ENCODE results near the gene KRTAP13-2. TPM values are rescaled to one million over a fixed set of nuclear protein-coding genes. Genes with fewer than 3 reads are reported as not detected.

KRTAP13-2 gene
- total and polyA plus RNA-seq, 4 donors = not detected

DNA sequence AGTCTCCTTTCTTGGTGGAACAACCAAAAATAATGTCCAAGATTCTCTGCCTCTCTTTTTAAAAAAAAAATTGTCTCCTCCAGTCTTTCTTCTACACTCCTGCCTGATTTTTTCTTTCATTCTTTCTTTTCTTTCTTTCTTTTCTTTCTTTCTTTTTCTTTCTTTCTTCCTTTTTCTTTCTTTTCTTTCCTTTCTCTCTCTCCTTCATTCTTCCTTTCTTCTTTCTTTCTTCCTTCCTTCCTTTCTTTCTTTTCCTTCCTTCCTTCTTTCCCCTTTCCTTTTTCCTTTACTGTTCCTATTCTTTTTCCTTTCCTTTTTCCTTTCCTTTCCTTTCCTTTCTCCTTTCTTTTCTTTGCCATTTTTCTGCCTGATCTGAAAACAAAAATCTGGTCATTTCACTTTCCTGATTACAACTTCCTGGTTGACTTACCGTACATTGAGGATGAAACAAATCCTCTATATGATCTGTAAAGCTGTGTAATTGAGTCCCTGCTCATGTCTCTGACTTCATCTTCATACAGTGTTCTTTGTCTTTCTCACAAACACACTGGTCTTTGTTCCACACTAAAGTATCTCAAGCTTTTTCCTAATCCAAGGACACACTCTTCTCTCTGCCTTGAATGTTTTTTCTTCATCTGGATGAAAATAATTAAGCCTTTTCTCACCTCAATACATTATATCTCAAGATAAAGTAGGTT is 17.6 kb downstream of the KRTAP13-2 start:
- H3K27ac ChIP-seq (ENCODE audit: low read depth in 1 of 2, low read length in 2 of 2) = no peak overlapping the region
- peaks cover 0 to 3% (median 0%) of the 10 kb centered on the region in 4 donors for H3K27me3 ChIP-seq (ENCODE audit: control insufficient read depth in 4 of 4, insufficient read depth in 4 of 4, low read length in 3 of 4)
- no peak for TF ChIP-seq JUND (IDR thresholded peaks at IDR 0.05)
- TF ChIP-seq CTCF (IDR thresholded peaks at IDR 0.05; ENCODE audit: low read depth, low read length, missing input control) = no peak
- TF ChIP-seq, protein P1, sequence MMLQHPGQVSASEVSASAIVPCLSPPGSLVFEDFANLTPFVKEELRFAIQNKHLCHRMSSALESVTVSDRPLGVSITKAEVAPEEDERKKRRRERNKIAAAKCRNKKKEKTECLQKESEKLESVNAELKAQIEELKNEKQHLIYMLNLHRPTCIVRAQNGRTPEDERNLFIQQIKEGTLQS (IDR thresholded peaks at IDR 0.05) = no peak
- no peak for TF ChIP-seq GABPA (IDR thresholded peaks at IDR 0.05 in 1 of 2, conservative IDR thresholded peaks at IDR 0.05 in 1 of 2)
- no peak for TF ChIP-seq RXRA (IDR thresholded peaks at IDR 0.05)
- 72% methylated on average over 1 of the region's 1 CpG for WGBS
- no peak overlapping the region for H3K4me3 ChIP-seq (ENCODE audit: low read depth in 1 of 3, low read length in 3 of 3)
- DNase-seq (ENCODE audit: low spot score) = no peak
- H3K9me3 ChIP-seq (ENCODE audit: control insufficient read depth in 4 of 4, low read length in 3 of 4) = no peaks in the 10 kb centered on the region
- no peak overlapping the region for H3K9ac ChIP-seq (ENCODE audit: low read depth in 1 of 2, low read length in 2 of 2)
- H3K4me1 ChIP-seq (ENCODE audit: control insufficient read depth in 4 of 4, insufficient read depth in 4 of 4, low read length in 3 of 4) = no peaks in the 10 kb centered on the region
- no peaks in the 10 kb centered on the region for H3K36me3 ChIP-seq (ENCODE audit: control insufficient read depth in 4 of 4, insufficient read depth in 3 of 4, low read depth in 1 of 4, low read length in 3 of 4)

GRCh38 chr21:30351534-30351933 is 20.5 kb downstream of the KRTAP13-2 start:
- DNase-seq (ENCODE audit: low spot score) = no peak
- no peaks in the 10 kb centered on the region for H3K9me3 ChIP-seq (ENCODE audit: control insufficient read depth in 4 of 4, low read length in 3 of 4)
- H3K27ac ChIP-seq (ENCODE audit: low read depth in 1 of 2, low read length in 2 of 2) = no peak overlapping the region
- 91% methylated on average over 1 of the region's 1 CpG for WGBS
- no peaks in the 10 kb centered on the region for H3K36me3 ChIP-seq (ENCODE audit: control insufficient read depth in 4 of 4, insufficient read depth in 3 of 4, low read depth in 1 of 4, low read length in 3 of 4)
- no peak for TF ChIP-seq RAD21 (IDR thresholded peaks at IDR 0.05)
- no peak for TF ChIP-seq HNF4A (conservative IDR thresholded peaks at IDR 0.05)
- TF ChIP-seq RXRA (IDR thresholded peaks at IDR 0.05) = no peak
- TF ChIP-seq ZBTB33 (IDR thresholded peaks at IDR 0.05) = no peak
- TF ChIP-seq, protein P1 (IDR thresholded peaks at IDR 0.05) = no peak
- TF ChIP-seq, protein P2, sequence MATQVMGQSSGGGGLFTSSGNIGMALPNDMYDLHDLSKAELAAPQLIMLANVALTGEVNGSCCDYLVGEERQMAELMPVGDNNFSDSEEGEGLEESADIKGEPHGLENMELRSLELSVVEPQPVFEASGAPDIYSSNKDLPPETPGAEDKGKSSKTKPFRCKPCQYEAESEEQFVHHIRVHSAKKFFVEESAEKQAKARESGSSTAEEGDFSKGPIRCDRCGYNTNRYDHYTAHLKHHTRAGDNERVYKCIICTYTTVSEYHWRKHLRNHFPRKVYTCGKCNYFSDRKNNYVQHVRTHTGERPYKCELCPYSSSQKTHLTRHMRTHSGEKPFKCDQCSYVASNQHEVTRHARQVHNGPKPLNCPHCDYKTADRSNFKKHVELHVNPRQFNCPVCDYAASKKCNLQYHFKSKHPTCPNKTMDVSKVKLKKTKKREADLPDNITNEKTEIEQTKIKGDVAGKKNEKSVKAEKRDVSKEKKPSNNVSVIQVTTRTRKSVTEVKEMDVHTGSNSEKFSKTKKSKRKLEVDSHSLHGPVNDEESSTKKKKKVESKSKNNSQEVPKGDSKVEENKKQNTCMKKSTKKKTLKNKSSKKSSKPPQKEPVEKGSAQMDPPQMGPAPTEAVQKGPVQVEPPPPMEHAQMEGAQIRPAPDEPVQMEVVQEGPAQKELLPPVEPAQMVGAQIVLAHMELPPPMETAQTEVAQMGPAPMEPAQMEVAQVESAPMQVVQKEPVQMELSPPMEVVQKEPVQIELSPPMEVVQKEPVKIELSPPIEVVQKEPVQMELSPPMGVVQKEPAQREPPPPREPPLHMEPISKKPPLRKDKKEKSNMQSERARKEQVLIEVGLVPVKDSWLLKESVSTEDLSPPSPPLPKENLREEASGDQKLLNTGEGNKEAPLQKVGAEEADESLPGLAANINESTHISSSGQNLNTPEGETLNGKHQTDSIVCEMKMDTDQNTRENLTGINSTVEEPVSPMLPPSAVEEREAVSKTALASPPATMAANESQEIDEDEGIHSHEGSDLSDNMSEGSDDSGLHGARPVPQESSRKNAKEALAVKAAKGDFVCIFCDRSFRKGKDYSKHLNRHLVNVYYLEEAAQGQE (IDR thresholded peaks at IDR 0.05) = no peak
- no peak for TF ChIP-seq SP1 (IDR thresholded peaks at IDR 0.05)
- no peak for TF ChIP-seq GABPA (IDR thresholded peaks at IDR 0.05 in 1 of 2, conservative IDR thresholded peaks at IDR 0.05 in 1 of 2)
- TF ChIP-seq FOXA1 (IDR thresholded peaks at IDR 0.05) = no peak
- no peak for TF ChIP-seq HNF4G (IDR thresholded peaks at IDR 0.05)
- no peak for TF ChIP-seq CTCF (IDR thresholded peaks at IDR 0.05; ENCODE audit: low read depth, low read length, missing input control)
- TF ChIP-seq EGR1 (IDR thresholded peaks at IDR 0.05; ENCODE audit: low read depth in 2 of 2) = no peak
- TF ChIP-seq NR2F2 (IDR thresholded peaks at IDR 0.05) = no peak
- no peak for TF ChIP-seq FOXA2 (IDR thresholded peaks at IDR 0.05)
- TF ChIP-seq TAF1 (conservative IDR thresholded peaks at IDR 0.05) = no peak
- TF ChIP-seq YY1 (IDR thresholded peaks at IDR 0.05) = no peak
- H3K27me3 ChIP-seq (ENCODE audit: control insufficient read depth in 4 of 4, insufficient read depth in 4 of 4, low read length in 3 of 4) = peaks cover 0 to 3% (median 1%) of the 10 kb centered on the region in 4 donors
- no peak overlapping the region for H3K9ac ChIP-seq (ENCODE audit: low read depth in 1 of 2, low read length in 2 of 2)
- H3K4me1 ChIP-seq (ENCODE audit: control insufficient read depth in 4 of 4, insufficient read depth in 4 of 4, low read length in 3 of 4) = no peaks in the 10 kb centered on the region
- no peak overlapping the region for H3K4me3 ChIP-seq (ENCODE audit: low read depth in 1 of 3, low read length in 3 of 3)
